Loucy (cell line): Measurements from ENCODE around the gene DPAGT1.

ENCODE experiments used
- H2AFZ ChIP-seq: fragments of 200-600 bp; sonication (generic); 2 replicates; pipeline ENCODE4 v1.6.0; 2016; ENCODE audit warnings: antibody characterized with exemption, mild to moderate bottlenecking, low read length, moderate library complexity
- H3F3A ChIP-seq: fragments of 200-600 bp; 2 replicates; pipeline ENCODE4 v1.6.0; 2016; ENCODE audit warnings: antibody characterized with exemption, low read depth, mild to moderate bottlenecking
- H3K27me3 ChIP-seq: fragments of 200-600 bp; sonication (generic); 2 replicates; pipeline ENCODE4 v1.6.1; 2014; ENCODE audit warnings: low read length, mild to moderate bottlenecking; ENCODE audit not compliant: insufficient read depth, poor library complexity, severe bottlenecking
- H3K36me3 ChIP-seq: fragments of 200-600 bp; sonication (generic); 2 replicates; pipeline ENCODE4 v1.6.1; 2016; ENCODE audit warnings: low read length; ENCODE audit not compliant: insufficient read depth
- H3K4me1 ChIP-seq: fragments of 200-600 bp; sonication (generic); 2 replicates; pipeline ENCODE4 v1.5.1; 2014; ENCODE audit warnings: low read length, mild to moderate bottlenecking; ENCODE audit not compliant: insufficient read depth, poor library complexity, severe bottlenecking
- H3K4me2 ChIP-seq: fragments of 200-600 bp; sonication (generic); 2 replicates; pipeline ENCODE4 v1.6.0; 2014; ENCODE audit warnings: antibody characterized with exemption, low read length, low read depth, mild to moderate bottlenecking; ENCODE audit not compliant: poor library complexity, severe bottlenecking
- H3K4me3 ChIP-seq: fragments of 200-600 bp; sonication (generic); 2 replicates; pipeline ENCODE4 v1.5.1; 2014; ENCODE audit warnings: low read length, mild to moderate bottlenecking, mixed read lengths; ENCODE audit not compliant: poor library complexity, severe bottlenecking
- H3K79me2 ChIP-seq: fragments of 200-600 bp; sonication (generic); 2 replicates; pipeline ENCODE4 v1.6.1; 2014; ENCODE audit warnings: low read length; ENCODE audit not compliant: insufficient read depth
- H3K9ac ChIP-seq: fragments of 200-600 bp; sonication (generic); 2 replicates; pipeline ENCODE4 v1.6.0; 2014; ENCODE audit warnings: mild to moderate bottlenecking, low read depth, low read length, moderate library complexity; ENCODE audit not compliant: poor library complexity, severe bottlenecking
- H3K9me2 ChIP-seq: fragments of 200-600 bp; sonication (generic); replicated peaks from 2 replicates; pipeline ENCODE4 v1.6.1; 2016; ENCODE audit warnings: low read depth, low read length, mixed read lengths
- H3K9me3 ChIP-seq: fragments of 200-600 bp; sonication (generic); 2 replicates; pipeline ENCODE4 v1.6.1; 2014; ENCODE audit warnings: mild to moderate bottlenecking, antibody characterized with exemption, low read length, low read depth; ENCODE audit not compliant: insufficient read depth
- H4K20me1 ChIP-seq: fragments of 200-600 bp; sonication (generic); 2 replicates; pipeline ENCODE4 v1.6.0; 2014; ENCODE audit warnings: antibody characterized with exemption, low read length, mild to moderate bottlenecking; ENCODE audit not compliant: insufficient read depth, poor library complexity, severe bottlenecking
- CTCF ChIP-seq: fragments of 200-600 bp; sonication (generic); conservative IDR thresholded peaks from 2 replicates; pipeline ENCODE4 v1.5.1; 2014; ENCODE audit warnings: mild to moderate bottlenecking, antibody characterized with exemption, low read length
- EZH2phosphoT487 ChIP-seq: fragments of 200-600 bp; IDR thresholded peaks from 2 replicates; pipeline ENCODE4 v1.6.1; 2018; ENCODE audit warnings: antibody characterized with exemption, mild to moderate bottlenecking, moderate library complexity, borderline replicate concordance

Gene DPAGT1

GRCh38 chr11:119085437-119085847, 16.2 kb downstream of the DPAGT1 start:
- Histone ChIP-seq H3K36me3 (peaks cover 14% of the 10 kb centered on the region; the same call in 1 of the 2 replicates), H2AFZ (peak overlapping the region; percentile 98), H3K79me2 (peaks cover 41% of the 10 kb centered on the region), H3K9ac (peak overlapping the region; percentile 89), H3K4me1 (peaks cover 54% of the 10 kb centered on the region), H3K9me2 (no peaks in the 10 kb centered on the region), H3K27me3 (no peaks in the 10 kb centered on the region), H4K20me1 (peaks cover 6% of the 10 kb centered on the region), H3K4me2 (peak overlapping the region; percentile 100), H3K4me3 (peak overlapping the region; percentile 99), H3K9me3 (no peaks in the 10 kb centered on the region), H3F3A (peaks cover 15% of the 10 kb centered on the region)
- no peak for TF ChIP-seq CTCF
- no peak for TF ChIP-seq EZH2phosphoT487

GRCh38 chr11:119084663-119085436, 16.8 kb downstream of the DPAGT1 start, which contains the start of gene HMBS:
HMBS (plus strand) TSS chr11:119084881; CDS start chr11:119085034, 153 bp downstream.
- no peak for TF ChIP-seq CTCF
- TF ChIP-seq EZH2phosphoT487 = no peak
- H3K27me3 ChIP-seq = no peaks in the 10 kb centered on the region
- H3K9me2 ChIP-seq = no peaks in the 10 kb centered on the region
- H3K9ac ChIP-seq = peak within 1 kb of the TSS; percentile 89
- H4K20me1 ChIP-seq = peaks cover 6% of the 10 kb centered on the region
- H3K36me3 ChIP-seq = peaks cover 14% of the 10 kb centered on the region; the same call in 1 of the 2 replicates
- peak within 1 kb of the TSS; percentile 100 for H3K4me2 ChIP-seq
- H2AFZ ChIP-seq = peak within 1 kb of the TSS; percentile 98
- H3K4me3 ChIP-seq = peak within 1 kb of the TSS; percentile 99
- H3F3A ChIP-seq = peaks cover 13% of the 10 kb centered on the region
- peaks cover 48% of the 10 kb centered on the region for H3K4me1 ChIP-seq
- H3K79me2 ChIP-seq = peaks cover 36% of the 10 kb centered on the region
- H3K9me3 ChIP-seq = no peaks in the 10 kb centered on the region

- H3K9me2 ChIP-seq = no peaks in the 10 kb centered on the region
- H4K20me1 ChIP-seq = peaks cover 6% of the 10 kb centered on the region
- peaks cover 18% of the 10 kb centered on the region for H3K4me1 ChIP-seq
- TF ChIP-seq EZH2phosphoT487 (no peak), CTCF (no peak)
- no peaks in the 10 kb centered on the region for H3K9me3 ChIP-seq
- H3K79me2 ChIP-seq = peaks cover 14% of the 10 kb centered on the region
- peaks cover 1% of the 10 kb centered on the region; the same call in 1 of the 2 replicates for H3F3A ChIP-seq
- H3K9ac ChIP-seq = no peak overlapping the region
- no peak overlapping the region for H3K4me3 ChIP-seq
- H3K36me3 ChIP-seq = peaks cover 38% of the 10 kb centered on the region; the same call in 1 of the 2 replicates
- H3K4me2 ChIP-seq = no peak overlapping the region
- no peak overlapping the region for H2AFZ ChIP-seq
- H3K27me3 ChIP-seq = no peaks in the 10 kb centered on the region
These were observed 19.9 kb downstream of the DPAGT1 start for GRCh38 chr11:119081682-119082260.
